Astrocyte (in vitro differentiated cells and primary cell): ENCODE results near the gene NAV2. TPM values are rescaled to one million over a fixed set of nuclear protein-coding genes. Genes with fewer than 3 reads are reported as not detected.

Experiments used
- DNase-seq: peaks from one replicate; pipeline ENCODE4 v3.0.0-alpha.2; 2010; ENCODE audit warnings: low read depth
- FAIRE-seq: peaks from 2 replicates; lab custom pipeline; 2011; peaks lifted over from hg19 to GRCh38; lab: Jason Lieb, UNC
- H2AFZ ChIP-seq: 2 replicates; pipeline ENCODE4 v1.6.0; 2012; ENCODE audit warnings: low read depth, low read length, inconsistent platforms
- H3K27ac ChIP-seq: 2 replicates; pipeline ENCODE4 v1.5.1; 2011; ENCODE audit warnings: low read depth, low read length, inconsistent platforms
- H3K27me3 ChIP-seq: 2 replicates; pipeline ENCODE4 v1.6.0; 2011; ENCODE audit warnings: low read length, inconsistent platforms; ENCODE audit not compliant: insufficient read depth
- H3K36me3 ChIP-seq: 2 replicates; pipeline ENCODE4 v1.5.1; 2011; ENCODE audit warnings: low read length, inconsistent platforms; ENCODE audit not compliant: insufficient read depth
- H3K4me1 ChIP-seq: 2 replicates; pipeline ENCODE4 v1.5.1; 2011; ENCODE audit warnings: low read length, inconsistent platforms; ENCODE audit not compliant: insufficient read depth
- H3K4me2 ChIP-seq: 2 replicates; pipeline ENCODE4 v1.6.0; 2012; ENCODE audit warnings: low read length, inconsistent platforms
- H3K4me3 ChIP-seq: 2 replicates; pipeline ENCODE4 v1.5.1; 2011; ENCODE audit warnings: low read depth, mild to moderate bottlenecking, low read length, inconsistent platforms; ENCODE audit not compliant: insufficient read depth
- H3K79me2 ChIP-seq: 2 replicates; pipeline ENCODE4 v1.6.0; 2012; ENCODE audit warnings: mild to moderate bottlenecking, low read length, inconsistent platforms; ENCODE audit not compliant: insufficient read depth
- H3K9ac ChIP-seq: 2 replicates; pipeline ENCODE4 v1.6.0; 2012; ENCODE audit warnings: mild to moderate bottlenecking, low read length, inconsistent platforms
- H3K9me3 ChIP-seq: 2 replicates; pipeline ENCODE4 v1.5.1; 2012; ENCODE audit warnings: low read depth, mild to moderate bottlenecking, low read length, inconsistent platforms; ENCODE audit not compliant: insufficient read depth
- H4K20me1 ChIP-seq: 2 replicates; pipeline ENCODE4 v1.6.0; 2012; ENCODE audit warnings: low read length, inconsistent platforms; ENCODE audit not compliant: insufficient read depth
- H3K27ac Mint-ChIP-seq: one replicate; pipeline ENCODE4 v1.8.0; 2021; ENCODE audit warnings: mild to moderate bottlenecking, mixed read lengths; ENCODE audit not compliant: unreplicated experiment
- H3K27me3 Mint-ChIP-seq: one replicate; pipeline ENCODE4 v1.8.0; 2021; ENCODE audit warnings: low read depth, mixed read lengths; ENCODE audit not compliant: unreplicated experiment
- H3K36me3 Mint-ChIP-seq: one replicate; pipeline ENCODE4 v1.8.0; 2021; ENCODE audit warnings: low read depth, mixed read lengths; ENCODE audit not compliant: unreplicated experiment
- H3K4me1 Mint-ChIP-seq: one replicate; pipeline ENCODE4 v1.8.0; 2021; ENCODE audit warnings: low read depth, mixed read lengths; ENCODE audit not compliant: unreplicated experiment
- H3K4me3 Mint-ChIP-seq: one replicate; pipeline ENCODE4 v1.8.0; 2021; ENCODE audit warnings: mild to moderate bottlenecking, moderate library complexity, mixed read lengths; ENCODE audit not compliant: unreplicated experiment
- H3K9me3 Mint-ChIP-seq: one replicate; pipeline ENCODE4 v1.8.0; 2021; ENCODE audit warnings: mild to moderate bottlenecking, mixed read lengths; ENCODE audit not compliant: unreplicated experiment
- EZH2 ChIP-seq: IDR thresholded peaks from 2 replicates; pipeline ENCODE4 v1.6.1; 2012; ENCODE audit warnings: mild to moderate bottlenecking, low read length, inconsistent platforms; ENCODE audit not compliant: insufficient read depth
- total RNA-seq: library from RNA; stranded (reverse); gene quantifications from 2 replicates; pipeline ENCODE4 v1.2.1, GENCODE V29; 2021
- TF ChIP-seq, protein P1 (sequence below): IDR thresholded peaks from 2 replicates; pipeline ENCODE4 v1.5.1; 2011; ENCODE audit warnings: low read depth, mild to moderate bottlenecking, inconsistent platforms, low read length, moderate library complexity; ENCODE audit not compliant: insufficient read depth

NAV2 gene
- total RNA-seq, 1 donor from 2014 or later = 20.6 TPM

- peaks cover 3% of the 10 kb centered on the region for H3K27me3 ChIP-seq
- peaks cover 3% of the 10 kb centered on the region for H4K20me1 ChIP-seq
- Mint-ChIP-seq H3K9me3 (no peaks in the 10 kb centered on the region), H3K36me3 (peaks cover 19% of the 10 kb centered on the region), H3K4me1 (peaks cover 52% of the 10 kb centered on the region), H3K4me3 (no peak overlapping the region), H3K27me3 (no peaks in the 10 kb centered on the region), H3K27ac (peak overlapping the region; percentile 75)
- TF ChIP-seq, protein P1, sequence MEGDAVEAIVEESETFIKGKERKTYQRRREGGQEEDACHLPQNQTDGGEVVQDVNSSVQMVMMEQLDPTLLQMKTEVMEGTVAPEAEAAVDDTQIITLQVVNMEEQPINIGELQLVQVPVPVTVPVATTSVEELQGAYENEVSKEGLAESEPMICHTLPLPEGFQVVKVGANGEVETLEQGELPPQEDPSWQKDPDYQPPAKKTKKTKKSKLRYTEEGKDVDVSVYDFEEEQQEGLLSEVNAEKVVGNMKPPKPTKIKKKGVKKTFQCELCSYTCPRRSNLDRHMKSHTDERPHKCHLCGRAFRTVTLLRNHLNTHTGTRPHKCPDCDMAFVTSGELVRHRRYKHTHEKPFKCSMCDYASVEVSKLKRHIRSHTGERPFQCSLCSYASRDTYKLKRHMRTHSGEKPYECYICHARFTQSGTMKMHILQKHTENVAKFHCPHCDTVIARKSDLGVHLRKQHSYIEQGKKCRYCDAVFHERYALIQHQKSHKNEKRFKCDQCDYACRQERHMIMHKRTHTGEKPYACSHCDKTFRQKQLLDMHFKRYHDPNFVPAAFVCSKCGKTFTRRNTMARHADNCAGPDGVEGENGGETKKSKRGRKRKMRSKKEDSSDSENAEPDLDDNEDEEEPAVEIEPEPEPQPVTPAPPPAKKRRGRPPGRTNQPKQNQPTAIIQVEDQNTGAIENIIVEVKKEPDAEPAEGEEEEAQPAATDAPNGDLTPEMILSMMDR = no peak
- no peak for TF ChIP-seq EZH2
- no peak overlapping the region for H3K4me3 ChIP-seq
- no peak overlapping the region for H3K9ac ChIP-seq
- H2AFZ ChIP-seq = no peak overlapping the region
- H3K4me1 ChIP-seq = peaks cover 23% of the 10 kb centered on the region
- H3K27ac ChIP-seq = no peak overlapping the region
- H3K79me2 ChIP-seq = no peaks in the 10 kb centered on the region
- FAIRE-seq (no peak), DNase-seq (no peak)
- H3K4me2 ChIP-seq = no peak overlapping the region
- H3K36me3 ChIP-seq = no peaks in the 10 kb centered on the region
- H3K9me3 ChIP-seq = no peaks in the 10 kb centered on the region
These were observed 324.1 kb downstream of the NAV2 start for GRCh38 chr11:20036626-20037335.

GRCh38 chr11:20037396-20038153, 324.9 kb downstream of the NAV2 start:
- no peaks in the 10 kb centered on the region for H3K36me3 ChIP-seq
- no peak overlapping the region for H3K4me3 Mint-ChIP-seq
- H4K20me1 ChIP-seq = peaks cover 10% of the 10 kb centered on the region
- H3K9me3 ChIP-seq = no peaks in the 10 kb centered on the region
- no peak overlapping the region for H3K4me2 ChIP-seq
- FAIRE-seq (no peak), DNase-seq (no peak)
- no peaks in the 10 kb centered on the region for H3K79me2 ChIP-seq
- no peaks in the 10 kb centered on the region for H3K27me3 Mint-ChIP-seq
- no peak overlapping the region for H3K9ac ChIP-seq
- H3K4me1 Mint-ChIP-seq = peaks cover 51% of the 10 kb centered on the region
- no peak overlapping the region for H3K4me3 ChIP-seq
- H3K27me3 ChIP-seq = peaks cover 3% of the 10 kb centered on the region
- H3K27ac ChIP-seq = no peak overlapping the region
- peaks cover 19% of the 10 kb centered on the region for H3K36me3 Mint-ChIP-seq
- no peaks in the 10 kb centered on the region for H3K9me3 Mint-ChIP-seq
- no peak overlapping the region for H2AFZ ChIP-seq
- TF ChIP-seq, protein P1 = no peak
- TF ChIP-seq EZH2 = no peak
- peaks cover 22% of the 10 kb centered on the region for H3K4me1 ChIP-seq
- peak overlapping the region; percentile 59 for H3K27ac Mint-ChIP-seq

DNA sequence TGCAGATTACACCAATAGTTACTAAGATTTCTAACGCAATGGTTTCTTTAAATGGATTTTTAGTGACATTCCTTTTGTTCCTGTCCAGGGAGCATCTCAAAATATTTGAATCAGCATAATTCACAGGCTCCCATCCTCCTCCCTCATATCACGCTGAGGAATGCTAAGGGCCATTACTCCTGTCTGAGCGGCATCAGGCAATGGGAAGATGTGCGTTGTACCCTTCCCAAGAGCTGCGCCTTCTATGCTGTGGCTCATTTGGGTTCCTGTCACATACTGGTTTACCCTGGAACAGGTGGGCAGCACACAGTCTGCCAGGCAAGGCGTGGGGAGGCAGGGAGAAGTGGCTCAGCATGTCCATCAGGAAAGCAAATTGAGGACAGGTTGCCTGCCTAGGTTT, 325.8 kb downstream of the NAV2 start:
- peaks cover 3% of the 10 kb centered on the region for H3K27me3 ChIP-seq
- TF ChIP-seq, protein P1 = no peak
- TF ChIP-seq EZH2 = no peak
- H3K4me3 Mint-ChIP-seq = no peak overlapping the region
- H3K4me1 ChIP-seq = peaks cover 22% of the 10 kb centered on the region
- H3K27ac Mint-ChIP-seq = peak overlapping the region; percentile 41
- H3K9me3 Mint-ChIP-seq = no peaks in the 10 kb centered on the region
- DNase-seq = no peak
- no peak for FAIRE-seq
- peaks cover 19% of the 10 kb centered on the region for H3K36me3 Mint-ChIP-seq
- peaks cover 43% of the 10 kb centered on the region for H3K4me1 Mint-ChIP-seq
- no peaks in the 10 kb centered on the region for H3K36me3 ChIP-seq
- H3K79me2 ChIP-seq = no peaks in the 10 kb centered on the region
- H3K27ac ChIP-seq = no peak overlapping the region
- no peak overlapping the region for H3K4me3 ChIP-seq
- no peak overlapping the region for H3K9ac ChIP-seq
- H2AFZ ChIP-seq = no peak overlapping the region
- no peaks in the 10 kb centered on the region for H3K27me3 Mint-ChIP-seq
- H3K9me3 ChIP-seq = no peaks in the 10 kb centered on the region
- peaks cover 14% of the 10 kb centered on the region for H4K20me1 ChIP-seq
- no peak overlapping the region for H3K4me2 ChIP-seq
